GM21528 (cell line): ENCODE measurements around the gene ARHGAP42.
A peak's percentile ranks its signal among the peaks of the same experiment; 100 is the strongest.

ENCODE experiments used
- ATAC-seq: cut with Tn5 transposase; IDR thresholded peaks from one replicate; pipeline ENCODE4 v1.9.1; 2021; ENCODE audit warnings: mild to moderate bottlenecking, moderate library complexity; ENCODE audit not compliant: unreplicated experiment, low FRiP score

Gene ARHGAP42

DNA sequence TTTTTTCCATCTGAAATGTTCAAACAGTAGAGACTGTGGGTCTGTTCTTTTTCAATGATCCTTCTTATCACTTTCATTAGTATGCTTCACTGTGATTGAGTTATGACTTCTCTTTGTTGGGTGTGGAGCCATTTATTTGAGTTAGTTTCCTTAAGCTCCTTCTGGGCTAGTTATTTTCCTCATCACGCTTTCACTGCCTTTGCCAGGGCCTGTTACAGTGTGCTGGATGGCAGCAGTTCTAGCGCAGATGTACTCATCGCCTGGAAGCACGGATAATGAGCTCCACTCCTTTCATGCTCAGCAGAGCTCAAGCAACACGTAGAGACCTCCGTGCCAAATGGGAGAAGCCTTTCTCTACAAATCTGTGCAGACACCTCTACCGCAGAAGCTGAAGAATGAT, 7.0 kb upstream of the ARHGAP42 start:
- ATAC-seq, result no peak

DNA sequence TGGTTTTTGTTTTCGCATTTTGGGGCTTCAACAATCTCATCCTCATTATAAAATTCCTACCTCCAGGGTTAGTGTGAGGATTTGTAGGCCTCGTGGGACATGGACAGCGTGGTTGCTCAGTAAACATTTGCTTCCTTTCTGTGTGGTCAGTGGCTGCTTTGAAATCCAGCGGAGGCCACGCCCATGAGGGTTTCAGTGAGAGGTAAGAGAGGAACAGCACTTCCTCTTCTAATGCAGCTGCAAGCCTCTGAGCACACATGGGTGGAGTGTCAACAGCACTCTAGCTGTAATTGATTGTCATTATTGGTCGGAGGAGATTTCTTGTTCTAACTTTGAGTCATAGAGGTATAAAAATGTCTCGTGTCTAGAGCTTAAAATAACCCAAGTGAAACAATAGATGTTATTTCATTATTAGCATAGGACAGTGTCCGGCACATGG, 6.0 kb upstream of the ARHGAP42 start:
- ATAC-seq, result peak; percentile 99

DNA sequence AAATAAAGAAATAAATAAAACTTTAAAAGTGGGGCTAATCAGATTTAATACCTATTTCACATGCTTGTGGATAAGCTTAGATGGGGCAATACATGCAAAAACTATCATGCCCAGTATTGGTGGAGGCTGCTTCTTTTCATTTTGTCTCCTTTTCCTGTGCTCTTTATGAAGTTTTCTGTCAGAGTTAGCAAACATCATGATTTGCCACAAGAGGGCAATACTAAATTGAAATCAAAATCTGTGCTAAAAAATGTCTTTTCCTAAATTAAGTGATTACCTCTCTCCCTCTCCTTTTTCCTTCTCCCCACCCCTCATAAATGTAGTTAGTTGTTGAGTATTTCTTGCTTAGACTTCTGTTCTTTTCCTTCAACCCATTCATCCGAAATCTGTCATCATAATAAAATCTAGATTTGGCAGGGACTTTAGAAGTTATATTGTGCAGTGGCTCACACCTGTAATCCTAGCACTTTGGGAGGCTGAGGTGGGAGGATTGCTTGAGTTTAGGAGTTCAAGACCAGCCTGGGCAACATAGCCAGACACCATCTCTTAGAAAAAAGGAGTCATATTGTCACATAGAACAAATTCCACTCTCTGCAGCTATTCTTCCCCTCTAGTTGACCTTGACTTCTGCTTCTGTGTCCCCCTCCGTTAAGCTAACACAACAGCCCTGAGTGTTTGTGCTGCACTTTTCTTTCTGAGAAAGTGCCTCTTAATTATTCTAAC, 4.7 kb upstream of the ARHGAP42 start:
- ATAC-seq, result no peak

DNA sequence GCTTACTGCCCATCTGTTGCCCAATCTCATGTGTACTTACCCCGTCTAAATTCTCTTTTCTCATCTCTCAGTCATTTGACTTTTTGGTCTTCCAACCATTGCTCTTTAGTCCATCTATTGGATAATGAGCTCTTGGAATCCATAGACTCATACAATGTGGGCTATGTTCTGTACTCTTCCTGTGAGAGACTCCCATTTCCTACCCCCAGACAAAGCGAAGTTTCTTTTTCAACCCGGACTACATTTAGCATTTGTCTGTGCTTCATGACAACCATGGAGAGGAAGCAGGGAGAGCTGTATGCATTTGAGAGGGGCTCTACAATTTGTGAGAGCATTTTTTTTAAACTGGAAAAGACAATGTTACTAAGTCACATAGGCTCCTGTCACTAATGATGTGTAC, 4.0 kb upstream of the ARHGAP42 start:
- no peak for ATAC-seq

DNA sequence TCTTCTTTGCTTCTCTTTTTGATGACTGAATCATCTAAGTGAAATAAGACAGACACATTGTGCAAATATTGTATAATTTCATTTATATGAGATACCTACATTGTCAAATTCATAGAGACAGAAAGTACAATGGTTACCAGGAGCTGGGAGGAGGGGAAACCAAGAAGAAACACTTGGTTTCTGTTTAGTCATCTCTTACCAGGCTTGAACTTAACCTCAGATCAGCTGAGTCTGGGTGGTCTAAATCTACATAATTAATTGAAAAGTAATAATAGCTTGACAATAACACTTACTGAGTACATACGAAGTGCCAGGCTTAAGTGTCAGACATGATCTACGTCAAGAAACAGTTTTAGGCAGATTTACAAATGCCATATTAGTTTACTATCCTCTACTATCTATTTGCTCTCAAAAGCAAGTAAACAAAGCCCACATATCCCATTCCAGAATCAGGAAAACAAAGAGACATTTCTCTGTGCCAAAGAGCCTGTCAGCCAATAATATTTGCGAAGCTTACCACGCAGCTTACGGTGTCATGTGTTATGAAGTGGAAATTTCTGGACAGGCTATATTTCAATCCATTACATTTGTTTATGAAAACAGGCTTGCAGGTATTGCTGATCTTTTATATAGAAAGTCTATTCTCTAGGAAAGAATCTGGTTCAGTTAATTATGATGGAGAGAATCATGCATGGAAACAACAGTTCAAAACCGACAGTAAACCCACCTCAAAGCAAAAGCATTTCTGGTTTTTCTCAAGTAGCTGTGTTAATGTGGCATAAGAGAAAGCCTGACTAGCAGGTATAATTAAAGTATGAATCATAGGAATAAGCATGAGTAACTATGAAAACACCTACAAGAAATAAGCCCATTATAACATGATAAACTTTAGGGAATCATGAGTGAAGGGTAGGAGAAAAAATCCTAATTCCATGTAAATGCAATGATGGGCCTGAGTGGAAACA, 2.7 kb upstream of the ARHGAP42 start:
- peak; percentile 28 for ATAC-seq

DNA sequence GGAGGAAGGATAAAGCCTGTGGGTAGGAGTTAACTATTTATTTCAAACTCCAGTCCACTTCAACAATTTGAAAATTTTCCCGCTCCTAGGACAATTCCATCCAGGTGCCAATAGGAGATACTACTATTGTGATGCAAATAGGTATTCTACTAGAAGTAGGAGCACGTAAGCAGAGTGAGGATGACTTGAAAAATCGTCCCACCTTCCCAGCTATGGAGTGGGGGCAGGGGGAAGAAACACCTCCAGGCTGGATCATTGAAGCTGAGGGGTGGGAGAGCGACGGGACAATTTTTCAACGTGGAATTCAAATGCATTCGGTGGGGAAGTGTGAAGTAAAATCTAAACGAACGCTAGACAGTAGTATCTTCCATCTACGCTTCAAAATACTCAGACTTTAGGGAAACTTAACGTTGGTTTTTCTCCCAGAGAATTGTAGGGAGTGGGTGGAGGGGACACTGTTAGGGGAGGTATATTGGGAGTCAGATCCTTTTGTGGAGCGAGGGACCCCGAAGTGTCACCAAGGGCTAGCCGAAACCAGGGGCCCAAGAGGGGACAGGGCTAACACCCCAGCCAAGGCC, 523 bp upstream of the ARHGAP42 start:
- ATAC-seq, result no peak

DNA sequence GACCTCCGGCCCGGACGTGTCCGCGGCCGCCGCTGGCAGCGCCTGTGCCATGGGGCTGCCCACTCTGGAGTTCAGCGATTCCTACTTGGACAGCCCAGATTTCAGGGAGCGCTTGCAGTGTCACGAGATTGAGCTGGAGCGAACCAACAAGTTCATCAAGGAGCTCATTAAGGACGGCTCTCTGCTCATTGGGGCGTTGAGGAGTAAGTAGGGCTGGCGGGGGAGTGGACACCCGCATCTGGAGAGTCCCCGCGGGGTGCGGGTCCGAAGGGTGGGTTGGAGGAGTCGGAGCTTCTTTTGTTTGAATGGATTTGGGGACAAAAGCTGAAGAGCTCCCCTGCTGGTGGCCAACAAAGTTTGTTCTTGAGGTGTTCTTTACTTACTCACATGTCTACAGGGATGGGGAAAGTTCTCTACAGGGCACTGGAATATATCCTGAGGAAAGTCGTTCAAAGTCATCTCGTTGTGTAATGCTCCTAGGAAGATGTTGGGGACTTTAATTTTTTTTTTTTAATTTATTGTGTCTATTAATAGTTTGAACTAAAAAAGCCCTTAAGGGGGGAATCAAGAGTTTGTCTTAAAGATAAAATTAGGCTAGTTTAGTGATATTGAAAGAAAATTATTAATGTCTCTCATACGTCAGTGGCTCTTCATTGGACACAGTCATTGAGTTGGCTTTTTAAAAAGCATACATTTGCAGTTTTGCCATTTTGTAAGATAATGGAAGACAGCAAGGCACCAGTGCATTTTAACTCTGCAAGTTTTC, 725 bp downstream of the ARHGAP42 start:
- ATAC-seq, result peak; percentile 82

DNA sequence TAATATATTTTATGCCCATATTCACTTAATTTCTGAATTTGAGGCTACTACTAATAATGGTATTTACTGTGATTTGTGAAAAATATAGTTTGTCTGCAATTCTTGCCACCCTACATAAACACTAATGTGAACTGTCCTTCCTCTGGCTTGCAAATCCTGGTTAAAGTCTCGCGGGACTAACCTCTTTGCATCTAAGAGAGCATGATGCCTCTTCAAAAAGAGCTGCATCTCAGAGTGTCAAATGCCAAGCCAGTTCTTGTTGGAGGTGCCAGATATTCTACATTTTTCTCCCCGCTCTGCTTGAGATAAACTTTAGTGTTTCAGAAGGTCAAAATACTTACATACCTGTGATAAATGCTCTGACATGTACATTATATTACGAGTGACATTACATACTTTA, 2.1 kb downstream of the ARHGAP42 start:
- ATAC-seq, result no peak

DNA sequence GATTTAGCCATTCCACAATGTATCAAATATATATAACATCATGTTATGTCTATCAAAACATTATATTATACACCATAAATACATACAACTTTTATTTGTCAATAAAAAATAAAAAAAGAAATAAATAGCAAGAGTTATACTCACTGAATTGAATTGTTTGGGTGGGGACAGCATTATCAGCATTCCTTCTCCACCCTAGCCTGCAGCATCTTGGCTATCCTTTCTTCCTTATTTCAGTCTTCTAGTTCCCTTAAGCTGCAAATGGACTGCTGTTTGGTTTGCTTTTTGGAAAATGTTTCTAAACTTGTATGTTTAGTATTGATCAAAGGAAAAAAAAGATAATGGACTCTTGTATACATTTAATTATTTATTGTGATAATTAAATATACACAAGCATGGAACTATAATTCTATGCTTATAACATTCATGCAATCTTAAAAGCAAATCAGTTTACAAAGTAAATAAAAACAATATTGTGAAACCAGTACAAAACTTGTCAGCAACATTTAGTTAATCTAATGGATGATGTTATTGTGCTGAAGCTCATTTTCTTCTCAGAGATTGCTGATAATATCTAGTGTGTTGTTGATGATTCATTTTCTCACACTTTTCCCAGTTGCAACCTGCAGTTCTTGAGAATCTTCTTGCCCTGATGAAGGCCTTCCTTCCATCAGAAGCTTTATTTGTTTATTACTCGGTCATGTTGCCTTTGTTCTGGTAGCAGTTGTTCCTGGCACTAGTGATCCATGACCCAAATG, 5.0 kb downstream of the ARHGAP42 start:
- no peak for ATAC-seq

DNA sequence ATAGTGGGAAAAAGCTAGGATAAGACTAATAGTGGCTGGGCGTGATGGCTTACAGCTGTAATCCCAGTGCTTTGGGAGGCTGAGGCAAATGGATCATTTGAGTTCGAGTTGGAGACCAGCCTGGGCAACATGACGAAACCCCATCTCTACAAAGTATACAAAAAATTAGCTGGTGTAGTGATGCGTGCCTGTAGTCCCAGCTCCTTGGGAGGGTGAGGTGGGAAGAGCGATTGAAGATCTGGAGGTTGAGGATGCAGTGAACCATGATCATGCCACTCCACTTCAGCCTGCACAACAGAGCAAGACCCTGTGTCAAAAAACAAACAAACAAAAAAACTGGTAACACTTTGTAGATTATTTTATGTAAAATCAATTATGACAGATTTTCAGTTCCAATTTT, 8.8 kb downstream of the ARHGAP42 start:
- ATAC-seq, result no peak

DNA sequence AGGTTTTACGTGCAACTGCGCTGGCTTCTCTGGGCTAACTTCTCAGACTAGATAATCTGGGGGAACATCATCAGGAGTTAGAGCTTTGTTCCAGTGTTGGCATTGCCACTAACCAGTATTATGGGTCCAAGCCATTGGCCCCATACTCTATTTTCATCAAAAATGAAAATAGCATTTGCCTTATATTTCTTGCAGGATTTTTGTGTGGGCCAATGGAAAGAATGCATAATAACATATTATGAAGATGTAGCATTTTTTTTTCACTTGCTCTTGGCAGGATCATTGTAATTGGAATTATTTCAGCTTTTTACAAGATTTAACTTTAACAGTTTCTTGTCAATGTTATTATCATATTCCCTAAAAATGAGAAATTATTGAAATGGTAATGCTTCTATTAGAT, 16.1 kb downstream of the ARHGAP42 start:
- ATAC-seq, result no peak

DNA sequence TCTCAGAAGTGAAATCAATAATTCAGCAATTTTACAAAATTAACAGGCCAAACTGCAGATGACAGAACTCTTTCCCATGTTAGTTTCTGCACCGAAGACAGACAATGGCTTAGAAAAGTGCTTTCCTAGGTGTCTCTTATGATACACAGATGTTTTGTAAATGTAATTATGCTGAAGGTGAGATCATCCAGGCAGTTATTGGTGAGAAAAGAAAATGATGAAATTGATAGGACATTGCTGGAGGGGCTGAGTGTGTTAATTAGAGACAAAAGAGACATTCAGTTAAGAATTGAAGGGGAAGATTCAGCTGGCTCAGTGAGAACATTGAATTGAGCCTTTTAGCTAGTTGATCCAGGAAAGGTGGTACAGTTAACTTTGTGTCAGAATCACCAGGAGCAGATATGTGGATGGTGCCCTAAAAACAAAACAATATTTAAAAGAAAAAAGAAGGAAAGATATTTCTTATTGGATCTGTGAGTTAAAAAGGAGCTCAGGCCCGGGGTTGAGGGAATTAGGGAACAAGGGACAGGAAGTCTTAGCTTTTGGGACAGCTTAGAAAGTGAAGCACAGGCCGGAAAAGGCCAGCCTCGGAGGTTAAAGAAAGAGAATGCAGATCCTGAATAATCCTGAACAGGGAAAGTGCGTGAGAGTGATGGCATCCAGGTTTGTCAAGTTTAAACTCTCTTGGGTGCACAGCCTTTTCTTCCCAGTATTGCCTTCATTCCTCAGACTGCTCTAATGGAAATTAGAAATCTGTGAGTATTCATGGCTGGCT, 16.9 kb downstream of the ARHGAP42 start:
- ATAC-seq, result no peak

DNA sequence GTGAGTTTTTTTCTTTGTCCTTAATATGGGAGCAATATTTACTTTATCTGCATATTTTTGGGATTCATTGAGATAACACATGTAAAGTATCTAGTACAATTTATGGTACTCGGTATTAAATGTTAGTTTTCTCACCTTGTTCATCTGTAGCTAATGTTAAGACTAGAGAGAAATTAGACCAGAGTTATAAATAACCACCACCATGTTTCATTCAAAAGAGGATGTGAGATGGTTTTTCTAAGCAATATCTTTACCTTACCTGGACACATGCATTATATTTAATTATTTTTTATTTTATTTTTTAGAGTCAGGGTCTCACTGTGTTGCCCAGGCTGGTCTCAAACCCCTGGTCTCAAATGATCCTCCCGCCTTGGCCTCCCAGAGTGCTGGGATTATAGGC, 18.4 kb downstream of the ARHGAP42 start:
- no peak for ATAC-seq

DNA sequence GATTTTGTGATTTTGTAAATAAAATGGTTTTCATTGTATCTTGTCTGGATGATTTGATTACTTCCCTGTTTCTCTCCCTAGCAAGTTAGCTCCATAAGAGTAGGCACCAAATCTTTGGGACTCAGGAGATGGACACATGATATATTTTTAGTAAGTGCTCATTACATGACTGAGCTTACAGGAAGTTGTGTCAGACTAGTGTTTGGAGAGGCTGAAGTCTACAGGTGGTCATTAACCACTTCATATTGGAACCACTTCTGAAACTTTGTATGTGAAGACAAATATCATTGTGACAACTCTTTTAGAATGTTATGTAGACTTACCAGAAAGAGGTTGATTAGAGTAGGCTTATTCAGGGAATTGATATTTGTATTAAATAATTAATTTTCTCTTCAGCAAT, 19.1 kb downstream of the ARHGAP42 start:
- peak; percentile 66 for ATAC-seq

DNA sequence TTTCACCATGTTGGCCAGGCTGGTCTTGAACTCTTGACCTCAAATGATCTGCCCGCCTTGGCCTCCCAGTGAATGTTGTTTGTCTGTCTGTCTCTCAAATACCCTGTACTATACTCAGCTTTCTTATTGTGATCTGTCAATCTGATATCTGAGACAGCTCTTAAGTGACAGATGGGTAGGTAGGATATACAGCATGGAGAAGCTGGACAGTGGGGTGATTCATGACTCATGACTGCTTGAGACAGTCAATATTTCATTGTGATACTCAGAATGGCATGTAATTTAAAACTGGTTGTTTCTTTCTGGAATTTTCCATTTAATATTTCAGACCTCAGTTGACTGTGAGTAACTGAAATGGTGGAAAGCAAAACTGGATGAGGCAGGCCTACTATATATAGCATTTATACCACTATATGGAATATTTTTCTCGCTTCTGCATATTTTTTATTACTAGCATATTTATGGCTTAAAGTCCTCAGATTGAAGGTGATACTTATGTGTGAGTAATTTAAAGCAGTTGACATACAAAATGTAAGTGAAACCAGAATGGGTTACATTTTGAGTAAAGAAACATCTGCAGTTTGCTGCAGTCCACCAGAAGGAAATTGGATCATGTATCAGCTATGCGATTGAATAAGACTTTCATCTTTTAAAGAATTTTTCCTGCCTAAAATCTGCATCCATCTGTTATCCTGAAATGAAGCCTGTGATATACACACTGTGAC, 22.3 kb downstream of the ARHGAP42 start:
- peak; percentile 65 for ATAC-seq

DNA sequence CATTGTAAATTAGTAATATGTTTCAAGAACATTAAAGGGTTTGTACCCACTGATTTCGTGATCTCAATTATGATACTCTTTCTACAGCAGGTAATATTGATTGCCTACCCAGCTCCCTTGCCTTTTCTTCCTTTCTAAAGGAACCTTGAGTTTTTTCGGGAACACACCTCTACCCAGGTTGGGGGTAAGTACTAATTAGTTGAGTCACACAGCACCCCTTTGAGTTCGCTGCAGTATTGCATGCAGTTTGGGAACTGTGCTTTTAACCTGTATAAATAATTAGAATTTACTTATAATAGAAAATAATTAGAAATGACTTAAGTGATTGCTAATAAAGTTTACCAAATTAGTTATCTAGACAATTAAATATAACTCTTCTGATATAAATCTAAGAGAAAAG, 24.9 kb downstream of the ARHGAP42 start:
- no peak for ATAC-seq

DNA sequence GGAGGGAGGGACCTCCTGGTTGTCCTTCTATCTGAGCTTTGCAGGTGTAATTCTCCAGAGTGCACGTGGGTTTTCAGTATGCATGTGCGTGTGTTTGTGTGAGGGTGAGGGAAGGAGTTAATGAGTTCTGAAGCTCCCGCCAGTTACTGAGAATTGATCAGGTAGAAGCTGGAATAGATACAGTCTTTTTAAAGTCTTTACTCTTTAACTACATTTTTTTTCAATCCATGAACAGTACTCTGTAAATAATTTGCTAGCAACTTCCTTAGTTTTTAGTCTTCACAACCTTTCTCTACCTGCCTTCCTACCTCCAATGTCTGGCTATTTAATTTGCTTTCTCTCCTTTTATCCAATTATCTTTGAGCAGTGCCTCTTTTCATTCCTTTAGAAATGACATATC, 25.5 kb downstream of the ARHGAP42 start:
- no peak for ATAC-seq

DNA sequence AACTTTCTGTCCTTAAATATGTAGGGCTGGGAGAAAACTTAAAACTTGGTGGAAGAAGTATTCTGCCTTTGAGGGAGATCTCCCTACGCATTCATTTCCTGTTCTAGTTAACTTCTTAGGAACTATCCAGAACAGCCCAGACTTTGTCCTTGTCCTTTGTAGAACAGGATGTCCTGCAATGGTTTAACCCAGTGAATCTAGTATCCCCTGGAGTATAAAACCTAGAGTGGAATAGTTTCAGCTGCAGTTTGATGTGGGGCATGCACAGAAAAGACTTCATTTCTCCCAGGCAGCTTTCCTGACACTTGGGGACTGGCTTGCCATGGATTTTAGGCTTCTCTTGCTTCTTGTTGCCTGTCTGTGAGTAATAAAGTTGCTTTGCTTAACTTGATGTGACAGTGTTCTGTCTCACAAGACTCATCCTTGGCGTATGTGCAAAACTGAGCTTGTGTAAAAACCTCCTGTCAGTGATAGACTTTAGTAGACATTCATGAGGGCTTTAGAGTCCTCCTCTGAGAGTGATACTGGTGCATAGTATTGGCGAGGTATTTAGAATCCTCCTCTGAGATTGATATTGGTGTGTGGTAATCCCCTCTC, 28.2 kb downstream of the ARHGAP42 start:
- ATAC-seq, result no peak
